Measurements from ENCODE around the gene DNAH9. TPM values are rescaled to one million over a fixed set of nuclear protein-coding genes. Genes with fewer than 3 reads are reported as not detected.

DNAH9 gene
- total and polyA plus RNA-seq, 5 donors, result 0.20 to 0.47 (median 0.30) TPM; not detected in 1

DNA sequence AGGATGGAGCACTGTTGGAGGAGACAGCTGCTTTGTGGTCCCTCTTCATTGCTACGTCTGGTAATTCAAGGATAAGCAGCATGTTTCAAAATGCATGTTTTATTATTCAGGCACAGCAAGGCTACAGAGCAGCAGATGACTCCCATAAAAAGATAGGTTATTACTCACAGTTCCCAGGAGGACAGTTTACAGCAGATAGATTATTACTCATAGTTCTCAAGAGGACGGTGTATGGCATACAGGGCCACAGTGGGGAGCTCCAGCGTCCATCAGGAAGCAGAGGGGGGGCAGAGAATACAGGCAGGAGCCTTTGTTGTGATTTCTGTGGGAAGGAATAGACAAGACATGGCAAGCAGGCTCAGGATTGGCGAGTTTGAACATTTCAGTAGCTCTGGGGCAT is 72.9 kb downstream of the DNAH9 start:
- 54% methylated on average over 4 of the region's 4 CpGs for WGBS
- no peaks in the 10 kb centered on the region for H3K27me3 ChIP-seq (ENCODE audit: control insufficient read depth, insufficient read depth)
- intact Hi-C loops (cut with DNase I), result no loop called here
- no peaks in the 10 kb centered on the region for H3K9me3 ChIP-seq (ENCODE audit: control insufficient read depth, low read length)
- H3K4me3 ChIP-seq (ENCODE audit: low read length), result no peak overlapping the region
- no peak overlapping the region for H3K27ac ChIP-seq (ENCODE audit: low read length)
- H3K4me1 ChIP-seq (ENCODE audit: control insufficient read depth, insufficient read depth, low read length), result no peaks in the 10 kb centered on the region
- no peak for DNase-seq
- no peak for ATAC-seq

DNA sequence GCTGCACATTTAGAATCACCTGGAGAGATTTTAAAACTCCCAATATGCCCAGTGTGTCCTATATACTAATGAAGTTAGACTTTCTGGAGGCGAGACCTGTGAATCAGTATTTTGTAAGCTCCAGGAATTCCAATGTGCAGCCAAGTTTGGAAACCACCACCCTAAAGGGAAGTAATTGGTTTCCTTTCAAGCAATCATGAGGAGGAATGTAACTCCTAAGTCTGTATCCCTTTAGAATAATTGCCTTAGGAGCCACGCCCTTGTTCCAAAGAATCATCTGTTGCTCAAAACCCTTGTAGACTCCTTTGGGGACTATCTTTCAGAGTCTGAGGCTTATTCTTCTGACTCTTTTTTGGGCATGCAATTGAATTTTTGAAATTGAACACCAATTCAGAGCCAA is 84.4 kb downstream of the DNAH9 start:
- Histone ChIP-seq H3K27ac (ENCODE audit: low read length) (no peak overlapping the region), H3K9me3 (ENCODE audit: control insufficient read depth, low read length) (no peaks in the 10 kb centered on the region), H3K4me1 (ENCODE audit: control insufficient read depth, insufficient read depth, low read length) (no peaks in the 10 kb centered on the region), H3K27me3 (ENCODE audit: control insufficient read depth, insufficient read depth) (no peaks in the 10 kb centered on the region), H3K4me3 (ENCODE audit: low read length) (no peak overlapping the region)
- 58% methylated on average over 2 of the region's 2 CpGs for WGBS
- ATAC-seq (no peak), DNase-seq (no peak)
- intact Hi-C loops (cut with DNase I), result no loop called here

DNA sequence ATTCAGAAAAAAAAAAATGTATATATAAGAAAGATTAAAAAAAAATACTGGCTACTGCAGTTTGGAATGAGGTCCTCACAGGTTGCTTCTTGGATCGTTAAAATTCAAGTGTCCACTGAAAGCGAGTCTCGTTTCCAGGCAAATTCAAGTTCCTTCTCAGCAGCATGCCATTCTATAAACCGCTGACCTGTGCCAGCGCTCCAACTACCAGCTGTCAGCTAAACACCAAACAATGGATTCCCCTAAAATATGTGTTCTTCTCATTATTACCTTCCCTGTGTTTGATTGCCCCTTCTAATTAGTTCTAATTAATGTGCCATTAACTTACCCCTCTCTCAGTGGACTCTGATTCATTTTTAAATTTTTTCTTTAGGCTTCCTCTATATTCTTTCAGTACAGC is 92.4 kb downstream of the DNAH9 start:
- Histone ChIP-seq H3K4me3 (ENCODE audit: low read length) (no peak overlapping the region), H3K27ac (ENCODE audit: low read length) (no peak overlapping the region), H3K9me3 (ENCODE audit: control insufficient read depth, low read length) (no peaks in the 10 kb centered on the region), H3K27me3 (ENCODE audit: control insufficient read depth, insufficient read depth) (no peaks in the 10 kb centered on the region), H3K4me1 (ENCODE audit: control insufficient read depth, insufficient read depth, low read length) (no peaks in the 10 kb centered on the region)
- DNase-seq (no peak), ATAC-seq (no peak)
- intact Hi-C loops (cut with DNase I), result no loop called here
- WGBS, result 79% methylated on average over 5 of the region's 5 CpGs

DNA sequence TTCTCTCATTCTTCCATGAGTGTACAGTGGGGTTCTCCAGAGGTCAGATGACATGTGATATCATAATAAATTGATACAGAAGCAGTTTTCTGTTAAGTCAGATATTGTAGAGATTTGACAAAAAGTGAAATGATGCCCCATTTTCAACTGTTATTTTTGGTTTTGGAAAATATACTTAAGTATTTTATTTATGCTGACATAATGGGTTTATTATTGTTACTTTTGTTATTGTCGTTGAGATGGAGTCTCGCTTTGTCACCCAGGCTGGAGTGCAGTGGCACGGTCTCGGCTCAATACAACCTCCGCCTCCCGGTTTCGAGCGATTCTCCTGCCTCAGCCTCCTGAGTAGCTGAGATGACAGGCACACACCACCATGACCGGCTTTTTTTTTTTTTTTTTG is 94.4 kb downstream of the DNAH9 start:
- no peaks in the 10 kb centered on the region for H3K27me3 ChIP-seq (ENCODE audit: control insufficient read depth, insufficient read depth)
- intact Hi-C loops (cut with DNase I), result no loop called here
- no peak overlapping the region for H3K4me3 ChIP-seq (ENCODE audit: low read length)
- ATAC-seq (no peak), DNase-seq (no peak)
- H3K4me1 ChIP-seq (ENCODE audit: control insufficient read depth, insufficient read depth, low read length), result no peaks in the 10 kb centered on the region
- H3K9me3 ChIP-seq (ENCODE audit: control insufficient read depth, low read length), result no peaks in the 10 kb centered on the region
- WGBS, result 93% methylated on average over 9 of the region's 9 CpGs
- no peak overlapping the region for H3K27ac ChIP-seq (ENCODE audit: low read length)

DNA sequence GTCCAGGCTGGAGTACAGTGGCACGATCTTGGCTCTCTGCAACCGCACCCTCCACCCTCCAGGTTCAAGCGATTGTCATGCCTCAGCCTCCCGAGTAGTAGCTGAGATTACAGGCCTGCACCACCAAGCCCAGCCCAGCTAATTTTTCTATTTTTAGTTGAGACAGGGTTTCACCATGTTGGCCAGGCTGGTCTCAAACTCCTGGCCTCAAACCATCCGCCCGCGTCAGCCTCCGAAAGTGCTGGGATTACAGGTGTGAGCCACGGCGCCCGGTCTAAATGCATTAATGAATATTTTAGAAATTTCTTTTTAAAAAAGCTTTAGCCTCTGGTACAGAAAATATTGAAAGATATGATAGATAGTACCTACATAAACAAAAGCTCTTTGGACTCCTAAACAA is 95.0 kb downstream of the DNAH9 start:
- Histone ChIP-seq H3K27me3 (ENCODE audit: control insufficient read depth, insufficient read depth) (no peaks in the 10 kb centered on the region), H3K9me3 (ENCODE audit: control insufficient read depth, low read length) (no peaks in the 10 kb centered on the region), H3K27ac (ENCODE audit: low read length) (no peak overlapping the region), H3K4me1 (ENCODE audit: control insufficient read depth, insufficient read depth, low read length) (no peaks in the 10 kb centered on the region), H3K4me3 (ENCODE audit: low read length) (no peak overlapping the region)
- ATAC-seq, result no peak
- intact Hi-C loops (cut with DNase I), result no loop called here
- no peak for DNase-seq
- WGBS, result 90% methylated on average over 11 of the region's 11 CpGs

DNA sequence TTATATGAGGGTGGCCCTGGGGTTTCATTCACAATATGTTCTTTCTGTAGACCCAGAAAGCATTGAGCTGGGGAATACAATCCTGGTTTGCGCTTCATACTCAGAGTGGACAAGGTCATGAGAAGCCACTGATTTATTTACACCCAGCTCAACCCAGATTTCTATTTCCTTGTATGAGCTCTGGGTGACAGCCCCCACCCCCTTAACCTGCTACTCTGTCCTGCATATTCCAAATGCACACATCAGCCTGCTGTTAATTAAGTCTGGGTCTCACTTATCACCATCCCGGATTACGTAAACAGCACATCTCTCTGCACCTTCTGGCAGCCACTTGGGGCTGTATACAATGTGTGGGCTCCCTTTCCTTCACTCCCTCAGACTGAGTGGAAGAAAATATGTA is 102.4 kb downstream of the DNAH9 start:
- Histone ChIP-seq H3K4me3 (ENCODE audit: low read length) (no peak overlapping the region), H3K27ac (ENCODE audit: low read length) (no peak overlapping the region), H3K9me3 (ENCODE audit: control insufficient read depth, low read length) (no peaks in the 10 kb centered on the region), H3K27me3 (ENCODE audit: control insufficient read depth, insufficient read depth) (no peaks in the 10 kb centered on the region), H3K4me1 (ENCODE audit: control insufficient read depth, insufficient read depth, low read length) (no peaks in the 10 kb centered on the region)
- no peak for ATAC-seq
- WGBS, result 81% methylated on average over 3 of the region's 3 CpGs
- intact Hi-C loops (cut with DNase I), result no loop called here
- DNase-seq, result no peak

DNA sequence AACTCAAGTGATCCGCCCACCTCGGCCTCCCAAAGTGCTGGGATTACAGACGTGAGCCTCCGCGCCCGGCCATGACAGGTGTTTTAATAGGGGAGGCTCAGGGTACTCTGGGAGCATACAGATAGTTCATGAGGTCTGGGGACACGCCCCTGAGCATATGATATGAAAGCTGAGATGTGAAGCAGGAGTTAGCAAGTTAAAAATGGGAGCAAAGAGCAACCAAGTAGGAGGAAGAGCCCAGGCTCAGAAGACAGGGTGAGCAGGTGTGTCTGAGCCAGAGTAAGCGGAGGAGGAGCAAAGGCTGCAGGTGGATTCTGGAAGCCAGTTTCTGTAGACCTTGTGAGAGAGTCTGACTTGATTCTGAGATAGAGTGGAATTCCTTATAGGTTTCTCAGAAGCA is 103.6 kb downstream of the DNAH9 start:
- 78% methylated on average over 8 of the region's 8 CpGs for WGBS
- Histone ChIP-seq H3K27me3 (ENCODE audit: control insufficient read depth, insufficient read depth) (no peaks in the 10 kb centered on the region), H3K27ac (ENCODE audit: low read length) (no peak overlapping the region), H3K4me3 (ENCODE audit: low read length) (no peak overlapping the region), H3K9me3 (ENCODE audit: control insufficient read depth, low read length) (no peaks in the 10 kb centered on the region), H3K4me1 (ENCODE audit: control insufficient read depth, insufficient read depth, low read length) (no peaks in the 10 kb centered on the region)
- intact Hi-C loops (cut with DNase I), result no loop called here
- DNase-seq (no peak), ATAC-seq (no peak)

DNA sequence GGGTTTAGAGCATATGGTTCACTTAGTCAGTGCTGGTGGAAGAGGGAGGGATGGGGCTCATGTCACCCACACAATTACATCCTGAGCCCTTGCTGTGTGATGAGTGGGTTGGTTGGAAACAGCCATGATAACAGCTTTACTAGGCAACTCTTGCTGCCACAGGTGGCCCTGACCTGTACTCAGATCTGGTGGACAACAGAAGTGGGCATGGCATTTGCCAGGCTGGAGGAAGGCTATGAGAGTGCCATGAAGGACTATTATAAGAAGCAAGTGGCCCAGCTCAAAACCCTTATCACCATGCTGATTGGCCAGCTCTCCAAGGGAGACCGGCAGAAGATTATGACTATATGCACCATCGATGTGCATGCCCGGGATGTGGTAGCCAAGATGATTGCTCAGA is 105.8 kb downstream of the DNAH9 start:
- no peak for ATAC-seq
- no peaks in the 10 kb centered on the region for H3K4me1 ChIP-seq (ENCODE audit: control insufficient read depth, insufficient read depth, low read length)
- H3K4me3 ChIP-seq (ENCODE audit: low read length), result no peak overlapping the region
- WGBS, result 95% methylated on average over 3 of the region's 3 CpGs
- H3K27me3 ChIP-seq (ENCODE audit: control insufficient read depth, insufficient read depth), result no peaks in the 10 kb centered on the region
- no peaks in the 10 kb centered on the region for H3K9me3 ChIP-seq (ENCODE audit: control insufficient read depth, low read length)
- intact Hi-C loops (cut with DNase I), result no loop called here
- no peak overlapping the region for H3K27ac ChIP-seq (ENCODE audit: low read length)
- DNase-seq, result no peak

DNA sequence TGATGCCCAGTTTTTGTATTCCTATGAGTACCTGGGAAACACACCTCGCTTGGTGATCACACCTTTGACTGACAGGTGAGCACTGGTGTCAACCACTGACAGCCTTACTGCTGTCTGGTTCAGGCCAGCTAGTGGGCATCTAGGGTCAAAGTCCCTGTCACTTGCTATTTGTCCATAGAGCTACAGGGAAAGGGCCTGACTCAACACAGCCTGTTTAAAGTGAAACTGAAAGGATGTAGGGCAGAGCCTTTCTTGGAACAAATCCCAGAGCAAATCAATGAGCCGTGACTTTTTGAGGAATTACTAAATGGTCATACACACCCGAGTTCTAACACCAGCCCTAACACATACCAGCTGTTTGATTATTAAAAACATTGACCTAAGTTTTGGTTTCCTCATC is 106.8 kb downstream of the DNAH9 start:
- no peak overlapping the region for H3K4me3 ChIP-seq (ENCODE audit: low read length)
- H3K27ac ChIP-seq (ENCODE audit: low read length), result no peak overlapping the region
- no peak for DNase-seq
- intact Hi-C loops (cut with DNase I), result no loop called here
- H3K9me3 ChIP-seq (ENCODE audit: control insufficient read depth, low read length), result no peaks in the 10 kb centered on the region
- peak; percentile 56 to 59 for ATAC-seq
- H3K4me1 ChIP-seq (ENCODE audit: control insufficient read depth, insufficient read depth, low read length), result no peaks in the 10 kb centered on the region
- no peaks in the 10 kb centered on the region for H3K27me3 ChIP-seq (ENCODE audit: control insufficient read depth, insufficient read depth)
- 52% methylated on average over 3 of the region's 3 CpGs for WGBS

DNA sequence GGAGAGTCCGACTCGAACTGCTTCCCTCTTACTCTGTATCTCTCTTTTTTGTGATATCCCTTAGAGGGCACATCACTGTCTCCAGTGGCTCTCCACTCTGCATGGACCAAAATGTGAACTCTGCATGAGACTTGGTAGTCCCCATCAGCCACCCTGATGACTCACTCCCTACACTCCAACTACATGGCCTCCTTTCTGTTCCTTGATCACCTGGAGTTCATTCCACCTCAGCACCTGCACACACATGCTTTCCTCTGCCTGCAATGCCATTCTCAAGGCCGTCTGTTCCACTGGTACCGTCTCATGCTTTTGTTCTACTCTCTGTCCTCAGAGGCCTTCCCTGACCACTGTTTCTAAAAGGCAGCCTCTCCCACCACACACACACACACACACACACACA is 109.3 kb downstream of the DNAH9 start:
- Histone ChIP-seq H3K9me3 (ENCODE audit: control insufficient read depth, low read length) (no peaks in the 10 kb centered on the region), H3K4me3 (ENCODE audit: low read length) (no peak overlapping the region), H3K4me1 (ENCODE audit: control insufficient read depth, insufficient read depth, low read length) (no peaks in the 10 kb centered on the region), H3K27ac (ENCODE audit: low read length) (no peak overlapping the region), H3K27me3 (ENCODE audit: control insufficient read depth, insufficient read depth) (no peaks in the 10 kb centered on the region)
- intact Hi-C loops (cut with DNase I), result no loop called here
- DNase-seq (no peak), ATAC-seq (no peak)
- WGBS, result 69% methylated on average over 4 of the region's 4 CpGs

DNA sequence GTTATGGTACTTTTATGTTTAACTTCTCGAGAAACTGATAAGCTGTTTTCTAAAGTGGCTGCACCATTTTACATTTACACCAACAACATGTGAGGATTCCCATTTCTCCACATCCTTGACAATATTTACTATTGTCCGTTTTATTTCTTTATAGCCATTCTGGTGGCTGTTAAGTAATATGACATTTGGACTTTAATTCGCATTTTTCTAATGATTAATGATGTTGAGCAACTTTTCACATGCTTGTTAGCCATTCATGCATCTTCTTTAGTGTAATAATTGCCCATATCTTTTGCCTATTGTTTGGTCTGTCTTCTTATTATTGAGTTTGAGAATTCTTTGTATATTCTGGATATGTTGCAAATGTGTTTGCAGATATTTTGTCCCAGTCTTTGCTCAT is 114.2 kb downstream of the DNAH9 start:
- Histone ChIP-seq H3K4me3 (ENCODE audit: low read length) (no peak overlapping the region), H3K27me3 (ENCODE audit: control insufficient read depth, insufficient read depth) (no peaks in the 10 kb centered on the region), H3K4me1 (ENCODE audit: control insufficient read depth, insufficient read depth, low read length) (no peaks in the 10 kb centered on the region), H3K27ac (ENCODE audit: low read length) (no peak overlapping the region), H3K9me3 (ENCODE audit: control insufficient read depth, low read length) (no peaks in the 10 kb centered on the region)
- no peak for DNase-seq
- WGBS, result 82% methylated on average over 3 of the region's 3 CpGs
- intact Hi-C loops (cut with DNase I), result no loop called here
- ATAC-seq, result no peak

DNA sequence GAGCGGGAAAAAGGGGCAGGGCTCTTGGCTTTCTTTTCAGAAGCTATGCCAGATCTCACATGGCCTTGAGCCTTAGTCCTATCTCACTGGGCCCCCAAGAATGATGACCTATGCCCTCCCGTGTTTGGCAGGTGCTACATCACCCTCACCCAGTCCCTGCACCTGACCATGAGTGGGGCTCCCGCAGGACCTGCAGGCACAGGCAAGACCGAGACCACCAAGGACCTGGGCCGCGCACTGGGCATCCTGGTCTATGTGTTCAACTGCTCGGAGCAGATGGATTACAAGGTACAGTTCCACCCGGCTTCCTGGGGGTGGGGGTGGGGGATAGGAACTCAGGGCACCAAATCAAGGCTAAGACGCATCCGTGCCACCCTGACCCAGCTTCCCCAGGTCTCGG is 120.9 kb downstream of the DNAH9 start:
- H3K9me3 ChIP-seq (ENCODE audit: control insufficient read depth, low read length), result no peaks in the 10 kb centered on the region
- WGBS, result 88% methylated on average over 11 of the region's 11 CpGs
- intact Hi-C loops (cut with DNase I), result no loop called here
- no peak for ATAC-seq
- H3K4me1 ChIP-seq (ENCODE audit: control insufficient read depth, insufficient read depth, low read length), result no peaks in the 10 kb centered on the region
- H3K4me3 ChIP-seq (ENCODE audit: low read length), result no peak overlapping the region
- H3K27ac ChIP-seq (ENCODE audit: low read length), result no peak overlapping the region
- no peaks in the 10 kb centered on the region for H3K27me3 ChIP-seq (ENCODE audit: control insufficient read depth, insufficient read depth)
- no peak for DNase-seq

All from right cardiac atrium (tissue), 5 donors.